A549 (cell line): ENCODE results near the gene NRG3.

Source experiments
- CHD4 ChIP-seq: fragments of 200-600 bp; sonication (generic); IDR thresholded peaks from 2 replicates; pipeline ENCODE4 v1.6.1; 2016; ENCODE audit warnings: antibody characterized with exemption, mild to moderate bottlenecking, borderline replicate concordance
- CTCF ChIP-seq: fragments of >200 bp; sonication (Bioruptor Twin); formaldehyde crosslinking; IDR thresholded peaks from 3 replicates; pipeline ENCODE4 v1.5.1; 2016
- E2F6 ChIP-seq: IDR thresholded peaks from 2 replicates; pipeline ENCODE4 v1.6.1; 2012; ENCODE audit warnings: low read depth, borderline replicate concordance
- FOSB ChIP-seq: fragments of 250-450 bp; sonication (Bioruptor Pico); IDR thresholded peaks from 2 replicates; pipeline ENCODE4 v1.5.0; 2020; ENCODE audit warnings: mild to moderate bottlenecking, moderate library complexity
- JUN ChIP-seq, 2 experiments: fragments of >200 bp; sonication (Bioruptor Twin); formaldehyde crosslinking; IDR thresholded peaks; 2 replicates in 1 of 2; 3 replicates in 1 of 2; pipeline ENCODE4 v1.6.1; 2016 to 2017
- JUNB ChIP-seq: fragments of >200 bp; sonication (Bioruptor Twin); formaldehyde crosslinking; IDR thresholded peaks from 2 replicates; pipeline ENCODE4 v1.6.1; 2016
- MAZ ChIP-seq: fragments of 150-350 bp; IDR thresholded peaks from 2 replicates; pipeline ENCODE4 v1.6.1; 2014; ENCODE audit warnings: antibody characterized with exemption, low read depth, low read length, borderline replicate concordance

DNA sequence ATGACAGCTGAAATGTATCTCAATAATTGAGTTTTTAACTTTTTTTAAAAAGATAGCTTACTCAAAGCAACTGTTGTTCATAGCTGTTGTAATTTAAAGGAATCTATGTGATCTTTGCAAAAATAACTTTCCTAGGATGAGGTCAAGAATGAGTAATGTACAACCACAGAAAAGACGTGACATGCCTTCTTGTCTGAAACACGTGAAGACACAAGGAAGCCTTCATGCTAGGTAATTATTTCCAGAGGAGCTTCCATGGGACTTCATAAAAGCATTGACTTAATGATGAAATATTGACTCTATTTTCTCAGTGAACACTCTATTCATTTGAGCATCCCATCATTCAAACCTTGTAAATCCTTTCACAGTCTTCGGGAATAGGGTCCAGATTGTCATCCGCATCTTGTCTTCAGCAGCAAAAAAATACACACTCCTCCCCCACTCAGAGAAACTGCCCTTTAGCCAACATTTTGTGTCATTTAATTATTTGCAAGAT is 528.0 kb downstream of the NRG3 start:
- TF ChIP-seq FOSB (CRISPR knock-in tag): no peak
- TF ChIP-seq E2F6: no peak
- TF ChIP-seq JUN (IDR thresholded peaks at IDR 0.05): no peak
- TF ChIP-seq CTCF: no peak
- TF ChIP-seq JUNB: no peak
- no peak for TF ChIP-seq MAZ
- no peak for TF ChIP-seq CHD4
